NCI-H345 treated with DMSO at 0.1 percent for 48 hours (cell line): ENCODE data around the gene TMEM62.

Experiments
- DNase-seq: peaks from one replicate; lab custom pipeline; 2025; ENCODE audit not compliant: unreplicated experiment; lab: John Stamatoyannopoulos, UW

TMEM62 gene

GRCh38 chr15:43133430-43134156, at the start of gene TMEM62:
Gene TMEM62, plus strand, starts transcription at chr15:43133586. Its CDS starts 217 bp downstream, at chr15:43133803.
- peak; percentile 16 for DNase-seq

- no peak for DNase-seq
Measured at GRCh38 chr15:43085921-43086320, 47.5 kb upstream of the TMEM62 start.

DNA sequence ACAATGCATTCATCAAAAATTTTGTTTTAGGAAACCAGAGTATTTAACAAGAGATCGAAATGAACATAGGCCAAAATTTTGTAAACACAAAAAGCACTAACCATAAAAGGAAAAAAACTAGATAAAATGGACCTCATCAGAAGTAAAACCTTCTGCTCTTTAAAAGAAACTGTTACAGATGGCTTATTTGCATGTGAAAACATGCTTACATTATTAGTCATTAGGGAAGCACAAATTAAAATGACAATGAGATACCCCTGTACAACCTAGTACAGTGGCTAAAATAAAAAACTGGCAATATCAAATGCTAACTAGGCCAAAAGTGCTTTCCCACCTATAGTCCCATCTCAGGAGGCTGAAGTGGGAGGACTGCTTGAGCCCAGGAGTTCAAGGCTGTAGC, 46.8 kb upstream of the TMEM62 start:
- DNase-seq, result no peak

- no peak for DNase-seq
Measured at GRCh38 chr15:43091859-43092258, 41.5 kb upstream of the TMEM62 start.

- no peak for DNase-seq
Measured at GRCh38 chr15:43093026-43093425, 40.4 kb upstream of the TMEM62 start.

DNA sequence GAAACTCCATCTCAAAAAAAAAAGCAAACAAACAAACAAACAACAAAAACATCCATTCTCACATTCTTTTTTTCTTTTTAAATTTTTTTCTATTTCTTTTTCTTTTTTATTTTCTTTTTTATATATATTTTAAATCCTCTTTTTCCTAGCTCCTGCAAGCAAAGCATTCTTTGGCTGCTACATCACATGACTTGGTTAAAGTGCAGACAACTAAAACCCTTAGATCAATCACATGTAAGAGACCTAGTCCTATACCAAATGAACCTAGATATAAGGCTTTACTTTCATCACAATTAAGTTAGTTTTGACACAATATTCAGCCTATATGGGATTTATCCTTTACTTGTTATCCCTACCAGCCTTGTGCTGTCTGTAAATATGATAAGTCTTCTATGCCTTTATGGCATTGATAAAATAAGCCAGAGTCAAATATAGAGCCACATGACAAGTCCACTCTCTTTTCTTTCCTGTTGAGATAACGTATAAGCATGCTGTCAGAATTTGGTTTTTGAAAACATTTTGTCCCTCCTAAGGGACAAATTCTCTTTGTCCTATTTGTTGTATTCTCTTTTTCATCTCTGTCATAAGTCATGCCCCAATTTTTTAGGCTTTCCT, 38.9 kb upstream of the TMEM62 start:
- no peak for DNase-seq

DNA sequence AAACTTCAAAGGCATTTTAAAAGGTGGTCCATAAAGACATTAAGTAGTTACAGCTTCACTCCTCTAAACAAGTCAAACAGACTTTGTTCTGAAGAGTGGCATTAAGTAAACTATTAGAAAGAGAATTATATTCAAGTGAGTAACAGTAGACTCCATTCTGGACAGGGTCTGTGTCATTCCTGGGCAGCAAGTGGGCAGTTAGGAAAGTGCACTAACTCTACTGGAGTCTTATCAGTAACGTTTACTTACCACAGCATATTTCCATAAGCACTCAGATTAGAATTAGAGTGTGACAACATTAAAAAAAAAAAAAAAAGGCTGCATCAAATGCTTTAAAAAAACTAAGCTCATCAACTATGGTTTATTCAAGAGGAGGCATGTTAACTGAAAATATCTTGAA, 38.1 kb upstream of the TMEM62 start:
- no peak for DNase-seq

- DNase-seq, result no peak
Measured at GRCh38 chr15:43095708-43096347, 37.6 kb upstream of the TMEM62 start.

DNA sequence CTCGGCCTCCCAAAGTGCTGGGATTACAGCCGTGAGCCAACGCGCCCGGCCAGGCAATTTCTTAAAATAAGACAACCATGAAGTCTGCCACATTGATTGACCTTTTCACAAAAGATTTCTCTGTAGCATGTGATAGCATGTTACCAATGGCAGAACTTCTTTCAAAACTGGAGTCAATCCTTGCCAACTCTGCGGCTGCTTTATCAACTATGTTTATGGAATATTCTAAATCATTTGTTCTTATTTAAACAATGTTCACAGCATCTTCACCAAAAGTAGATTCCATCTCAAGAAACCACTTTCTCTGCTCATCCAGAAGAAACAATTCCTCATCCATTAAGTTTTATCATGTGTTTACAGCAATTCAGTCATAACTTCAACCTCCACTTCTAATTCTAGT, 37.0 kb upstream of the TMEM62 start:
- DNase-seq, result no peak

- DNase-seq, result no peak
Measured at GRCh38 chr15:43099105-43099845, 34.1 kb upstream of the TMEM62 start.

DNA sequence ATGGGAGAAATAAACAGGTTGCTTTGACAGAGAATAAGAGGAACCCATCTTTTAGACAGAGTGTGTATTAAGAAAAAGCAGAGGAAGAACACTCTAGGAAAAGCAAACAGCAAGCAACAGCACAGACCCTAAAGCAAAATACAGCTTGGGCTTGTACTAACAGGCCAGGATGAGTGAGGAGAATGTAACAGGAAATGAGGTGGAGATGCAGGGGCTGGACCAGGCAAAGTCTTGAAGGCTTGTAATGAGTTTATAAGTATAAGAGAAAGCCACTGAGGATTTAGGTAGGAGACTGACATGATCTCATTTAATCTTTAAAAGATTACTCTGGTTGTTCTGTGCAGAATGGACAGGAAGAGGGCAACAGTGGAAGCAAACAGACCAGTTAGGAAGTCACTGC, 32.4 kb upstream of the TMEM62 start:
- DNase-seq, result no peak

DNA sequence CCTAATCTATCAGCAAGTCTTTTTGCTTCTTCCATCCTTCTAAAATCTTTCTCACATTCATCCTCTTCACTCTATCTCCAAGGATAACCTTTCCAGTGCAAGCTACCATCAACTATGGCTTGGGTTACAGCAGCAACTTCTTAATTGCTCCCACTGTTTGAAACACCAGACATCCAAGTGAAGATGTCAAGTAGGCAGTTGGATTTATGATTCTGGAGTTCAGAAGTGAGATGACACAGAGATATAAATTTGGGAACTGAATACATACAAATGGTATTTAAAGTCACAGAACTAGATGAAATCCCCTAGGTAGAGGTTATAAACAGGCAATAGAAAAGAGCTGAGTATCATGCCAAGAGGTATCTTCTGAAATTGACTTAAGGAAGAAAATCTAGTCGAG, 31.2 kb upstream of the TMEM62 start:
- DNase-seq, result no peak

DNA sequence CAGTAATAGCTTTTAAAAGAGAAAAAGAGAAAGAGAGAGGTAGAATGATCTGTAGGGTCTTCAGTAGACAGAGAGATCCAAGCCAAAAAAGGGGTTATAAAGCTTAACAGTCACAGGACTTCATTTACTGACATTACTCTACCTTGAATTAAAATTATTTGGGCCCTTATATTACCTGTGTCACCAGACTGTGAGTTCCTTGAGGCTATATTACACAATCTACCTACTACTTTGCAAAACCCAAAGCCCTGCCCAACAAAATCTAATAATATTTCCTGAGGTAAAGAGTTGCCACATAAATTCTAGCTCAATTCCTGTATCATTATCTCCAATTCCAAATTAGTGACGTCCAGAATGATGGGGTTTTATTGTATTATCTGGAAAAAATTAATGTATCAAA, 29.5 kb upstream of the TMEM62 start:
- no peak for DNase-seq

DNA sequence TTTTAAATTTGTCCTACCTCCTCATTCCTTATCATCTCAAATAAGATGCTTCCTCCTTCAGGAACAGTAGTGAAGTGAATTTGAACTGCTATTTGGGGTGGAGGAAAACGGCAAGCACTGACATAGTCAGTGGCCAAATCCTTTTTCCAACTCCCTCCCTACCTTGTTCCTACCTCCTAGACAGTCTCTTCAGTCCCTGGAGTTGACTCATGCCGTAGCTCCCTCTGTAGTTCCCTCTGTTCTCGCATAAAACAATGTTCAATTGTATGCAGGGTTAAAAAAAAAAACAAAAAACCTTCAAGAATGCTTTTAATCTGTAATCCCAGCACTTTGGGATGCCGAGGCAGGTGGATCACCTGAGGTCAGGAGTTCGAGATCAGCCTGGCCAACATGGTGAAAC, 29.0 kb upstream of the TMEM62 start:
- no peak for DNase-seq

DNA sequence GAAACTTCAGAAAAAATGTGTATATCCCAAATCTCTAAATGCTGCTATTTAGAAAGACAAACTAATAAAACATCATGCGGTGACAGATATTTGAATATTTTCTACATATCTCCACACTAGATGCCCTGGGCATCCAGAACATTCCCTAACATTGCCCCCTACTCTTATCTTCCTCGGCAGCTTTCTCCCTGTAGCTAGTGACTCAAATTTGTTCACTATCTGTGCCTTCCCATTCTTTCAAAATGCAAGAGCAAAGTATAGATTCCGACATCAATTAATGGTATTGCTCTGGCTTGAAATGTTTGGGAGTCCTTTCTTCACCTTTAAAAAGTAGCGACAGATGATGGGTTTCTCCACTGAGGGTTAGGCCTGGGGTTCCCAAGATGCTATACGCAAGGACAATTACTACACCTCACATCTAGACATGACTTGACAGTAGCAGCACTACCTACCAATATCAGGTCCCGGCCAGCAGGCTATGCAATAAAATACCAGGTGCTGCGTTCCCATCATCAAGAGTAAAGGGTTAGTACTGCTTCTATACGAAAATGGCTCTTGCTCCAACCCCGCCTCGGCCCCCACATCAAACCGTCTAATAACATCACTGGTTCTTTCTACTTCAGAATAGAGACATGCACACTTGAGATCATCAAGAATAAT, 28.2 kb upstream of the TMEM62 start:
- DNase-seq, result no peak

DNA sequence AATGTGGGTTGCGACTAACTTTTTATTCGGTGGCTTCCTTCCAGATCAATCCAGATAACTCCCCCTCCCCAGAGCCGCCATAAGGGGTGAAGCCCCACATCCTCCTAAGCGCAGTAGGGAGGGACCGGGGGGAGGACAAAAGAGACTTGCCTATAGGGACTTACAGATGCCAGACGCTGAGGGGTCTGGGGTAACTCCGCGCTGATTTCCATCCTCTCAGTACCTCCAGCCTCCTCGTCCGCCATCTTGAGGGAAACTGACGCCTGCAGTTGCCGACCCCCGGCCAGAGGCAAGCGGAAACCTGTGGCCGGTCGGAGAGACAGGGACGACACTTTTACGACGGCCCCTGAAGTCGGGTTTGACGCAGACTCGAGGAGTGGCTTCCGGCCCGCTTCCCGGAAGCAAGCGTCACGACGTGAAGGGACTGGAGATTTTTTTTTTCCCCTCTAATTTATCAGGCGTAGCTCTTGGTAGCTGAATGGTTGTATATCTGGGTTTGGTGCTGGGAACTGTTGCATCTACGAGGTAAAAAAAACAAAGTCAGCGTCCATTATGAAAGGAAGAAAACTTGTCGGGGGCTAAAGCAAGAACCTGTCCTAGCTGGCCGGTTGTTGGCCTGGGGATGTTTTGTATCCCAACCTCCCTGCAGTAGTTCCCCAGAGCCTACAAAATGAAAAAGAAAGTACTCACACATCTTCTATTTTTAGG, 27.5 kb upstream of the TMEM62 start, which contains the start of gene UBR1:
Gene UBR1 (minus strand): TSS at position 261 of the 708 bp plus-strand sequence. CDS start 16 bp downstream, at position 245.
- DNase-seq, result peak; percentile 62

GRCh38 chr15:43106486-43106829, 26.9 kb upstream of the TMEM62 start:
- DNase-seq, result no peak

DNA sequence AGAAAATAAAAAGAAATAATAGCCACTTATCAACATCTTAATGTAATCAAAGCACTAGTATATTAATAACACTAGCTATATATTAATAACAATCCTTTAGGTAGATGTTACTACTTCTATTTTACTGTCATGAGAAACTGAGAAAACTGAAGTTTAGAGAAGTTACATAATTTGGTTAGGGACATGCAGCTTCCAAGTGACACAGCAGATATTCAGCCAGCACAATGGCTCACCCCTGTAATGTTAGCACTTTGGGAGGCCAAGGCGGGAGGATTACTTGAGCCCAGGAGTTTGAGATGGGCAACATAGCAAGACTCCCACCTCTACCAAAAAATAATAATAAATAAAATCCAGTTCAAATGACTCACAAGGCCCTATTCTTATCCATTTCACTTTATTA, 25.6 kb upstream of the TMEM62 start:
- no peak for DNase-seq

DNA sequence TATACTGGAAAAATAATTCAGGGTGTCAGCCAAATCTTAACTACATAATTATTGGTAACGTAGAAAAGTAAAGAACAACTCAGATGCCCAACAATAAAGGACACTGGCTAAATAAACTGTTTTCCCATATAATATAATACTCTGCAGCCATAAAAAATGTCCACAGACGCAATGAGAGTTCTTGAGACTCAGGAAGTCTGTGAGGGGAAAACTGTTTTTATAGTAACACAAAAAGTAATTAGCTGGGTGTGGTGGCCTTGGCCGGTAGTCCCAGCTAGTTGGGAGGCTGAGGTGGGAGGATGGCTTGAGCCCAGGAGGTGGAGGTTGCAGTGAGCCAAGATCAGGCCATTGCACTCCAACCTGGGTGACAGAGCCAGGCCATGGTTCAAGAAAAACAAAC, 22.0 kb upstream of the TMEM62 start:
- DNase-seq, result no peak

DNA sequence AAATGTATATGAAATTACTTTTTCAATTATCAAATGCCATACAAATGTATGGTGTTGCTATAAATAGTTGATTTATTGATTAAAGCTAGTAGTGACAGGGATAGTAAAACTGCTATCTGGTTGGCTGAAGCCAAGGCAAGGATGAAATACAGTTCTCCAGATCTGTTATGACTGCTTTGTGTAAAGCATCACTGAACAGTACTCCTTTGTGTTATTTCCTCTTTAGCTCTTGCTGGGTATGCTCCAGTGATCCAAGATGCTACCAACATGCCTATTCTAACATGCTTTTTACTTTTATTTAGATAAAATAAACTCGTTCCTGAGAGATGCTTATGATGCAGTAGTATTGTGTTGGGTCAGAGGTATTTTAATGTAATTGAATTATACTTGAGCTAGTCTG, 15.1 kb upstream of the TMEM62 start:
- no peak for DNase-seq

- DNase-seq, result no peak
Measured at GRCh38 chr15:43118829-43119228, 14.6 kb upstream of the TMEM62 start.
